ENCODE data around the gene LGALS7B. TPM values are rescaled to one million over a fixed set of nuclear protein-coding genes. Genes with fewer than 3 reads are reported as not detected.
"Not testable (repeated sequence)": the region's sequence is repeated elsewhere in the genome, so short reads cannot be mapped to it uniquely, and the experiment has no call there.

The LGALS7B gene
- total RNA-seq = not detected
- long read RNA-seq = 0 reads

DNA sequence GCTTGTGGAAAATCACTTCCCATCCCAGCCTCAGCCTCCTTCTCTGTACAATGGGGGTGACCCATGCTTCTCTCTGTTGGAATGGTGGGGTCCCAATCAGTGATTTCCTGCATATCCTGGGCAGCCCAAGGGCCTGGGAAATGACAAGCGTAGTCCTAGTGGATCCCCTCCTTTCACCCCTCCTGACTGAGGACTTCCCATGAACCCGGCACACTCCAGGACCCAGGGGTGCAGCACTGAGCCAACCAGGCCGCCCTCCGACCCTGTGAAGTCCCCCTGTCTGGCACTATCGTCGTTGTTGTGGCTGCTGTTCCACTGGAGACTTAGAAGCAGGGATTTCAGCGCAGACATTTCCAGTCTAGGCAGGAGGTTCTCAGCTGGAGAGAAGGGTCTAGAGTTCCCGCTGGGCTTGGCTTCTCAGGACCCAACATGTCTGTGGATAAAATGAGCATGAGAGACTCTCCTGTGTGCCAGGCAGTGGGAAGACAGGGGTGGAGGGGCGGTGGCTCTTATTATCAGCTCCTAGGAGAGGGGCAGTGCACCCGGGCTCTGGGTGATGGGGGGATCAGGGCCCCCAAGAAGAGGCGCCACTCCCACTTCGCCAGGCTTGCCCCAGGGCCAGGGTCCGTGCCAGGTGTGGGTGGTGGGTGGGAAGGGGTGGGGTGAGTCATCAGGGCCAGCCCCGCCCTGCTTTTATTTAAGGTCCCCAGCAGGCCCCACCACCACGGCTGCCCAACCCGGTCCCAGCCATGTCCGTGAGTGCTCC lies at the start of gene LGALS7B:
TSS of gene LGALS7B (plus strand) at position 723 of the 766 bp plus-strand sequence. CDS start at position 750, 27 bp downstream.
- intact Hi-C loops (cut with DNase I) = no loop called here
- no peak for DNase-seq
- no peak for ATAC-seq

DNA sequence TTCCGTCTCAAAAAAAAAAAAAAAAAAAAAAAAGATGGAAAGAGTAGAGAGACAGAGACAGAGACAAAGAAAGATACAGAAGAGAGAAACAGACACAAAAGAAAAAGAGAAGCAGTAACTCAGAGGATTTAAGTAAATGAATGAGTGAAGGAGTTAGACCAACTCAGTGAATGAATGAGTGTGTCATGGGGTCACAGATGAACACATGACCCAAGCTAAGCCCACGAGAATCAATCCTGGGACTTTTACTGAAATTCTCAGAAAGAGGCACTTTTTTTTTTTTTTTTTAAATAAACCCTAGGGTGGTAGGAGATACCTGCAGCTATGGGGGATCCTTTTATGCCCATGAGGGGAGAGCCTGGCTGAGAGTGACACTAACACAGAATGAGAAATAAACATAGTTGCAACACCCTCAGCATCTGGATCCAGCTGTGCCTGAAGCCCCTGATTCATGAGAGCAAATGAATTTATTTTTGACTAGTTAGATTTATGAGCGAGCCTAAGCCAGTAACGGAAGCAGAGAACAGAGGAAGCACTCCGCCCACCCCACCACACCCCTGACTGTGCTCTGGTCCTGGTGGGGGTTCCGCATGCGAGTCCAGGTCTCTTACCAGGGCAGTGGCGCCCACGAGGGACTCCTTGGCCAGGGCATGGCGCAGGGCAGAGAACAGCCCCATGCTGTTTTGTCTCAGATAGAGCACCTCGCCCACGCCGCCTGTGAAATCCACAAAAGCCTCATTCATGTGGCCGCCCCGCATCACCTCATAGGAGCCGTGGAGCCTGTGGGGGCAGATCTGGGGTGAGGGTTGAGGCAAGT lies 49.4 kb upstream of the LGALS7B start:
- ATAC-seq (no peak), DNase-seq (no peak)
- intact Hi-C loops (cut with DNase I) = no loop called here

DNA sequence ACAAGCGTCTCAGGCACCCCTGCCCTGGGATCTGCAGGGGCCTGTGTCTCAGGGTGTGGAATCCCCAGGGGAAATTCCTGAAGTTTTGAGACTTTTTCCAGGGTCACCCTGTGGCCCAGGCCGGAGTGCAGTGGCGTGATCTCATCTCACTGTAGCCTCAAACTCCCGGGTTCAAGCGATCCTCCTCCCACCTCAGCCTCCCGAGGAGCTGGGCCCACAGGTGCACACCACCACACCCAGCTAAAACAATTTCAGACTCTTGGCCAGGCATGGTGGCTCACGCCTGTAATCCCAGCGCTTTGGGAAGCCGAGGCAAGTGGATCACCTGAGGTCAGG lies 48.8 kb upstream of the LGALS7B start:
- no peak for ATAC-seq
- intact Hi-C loops (cut with DNase I) = no loop called here
- DNase-seq = no peak

DNA sequence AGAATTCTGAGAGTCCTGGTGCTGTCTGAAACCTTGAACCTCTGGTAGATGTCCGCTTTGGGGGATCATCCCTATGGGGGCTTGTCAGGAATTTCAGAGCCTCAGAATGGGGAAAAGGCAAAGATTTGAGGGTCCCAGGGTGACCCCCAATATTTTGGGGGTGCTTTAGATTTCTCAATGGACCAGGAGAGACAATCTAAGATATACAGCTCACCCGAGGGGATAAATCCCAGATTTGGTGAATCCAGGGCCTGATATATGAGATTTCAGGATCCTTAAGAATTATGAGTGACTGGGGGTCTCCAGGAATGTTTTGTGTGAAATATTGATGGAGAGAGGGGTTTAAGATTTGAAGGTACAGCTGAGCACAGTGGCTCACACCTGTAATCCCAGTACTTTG lies 48.1 kb upstream of the LGALS7B start:
- DNase-seq = no peak
- intact Hi-C loops (cut with DNase I) = no loop called here
- ATAC-seq = no peak

DNA sequence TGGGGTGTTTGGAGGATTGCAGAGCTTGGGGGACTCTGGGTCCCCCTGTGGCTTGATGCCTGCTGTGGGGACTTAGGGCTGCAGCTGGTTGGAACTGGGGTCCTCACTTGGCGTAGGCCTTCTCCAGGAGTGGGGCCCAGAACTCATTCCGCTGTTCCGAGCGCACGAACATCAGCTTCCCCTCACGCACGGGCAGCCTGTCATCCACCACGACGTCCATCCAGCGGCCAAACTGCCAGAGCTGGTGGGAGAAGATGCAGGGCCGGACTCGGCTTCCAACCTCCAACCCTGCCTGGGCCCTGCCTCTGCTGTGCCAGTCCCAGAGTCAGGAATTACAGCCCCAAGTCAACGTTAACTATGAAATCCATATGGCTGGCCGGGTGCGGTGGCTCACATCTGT lies 47.3 kb upstream of the LGALS7B start:
- intact Hi-C loops (cut with DNase I) = no loop called here
- ATAC-seq (no peak), DNase-seq (no peak)

DNA sequence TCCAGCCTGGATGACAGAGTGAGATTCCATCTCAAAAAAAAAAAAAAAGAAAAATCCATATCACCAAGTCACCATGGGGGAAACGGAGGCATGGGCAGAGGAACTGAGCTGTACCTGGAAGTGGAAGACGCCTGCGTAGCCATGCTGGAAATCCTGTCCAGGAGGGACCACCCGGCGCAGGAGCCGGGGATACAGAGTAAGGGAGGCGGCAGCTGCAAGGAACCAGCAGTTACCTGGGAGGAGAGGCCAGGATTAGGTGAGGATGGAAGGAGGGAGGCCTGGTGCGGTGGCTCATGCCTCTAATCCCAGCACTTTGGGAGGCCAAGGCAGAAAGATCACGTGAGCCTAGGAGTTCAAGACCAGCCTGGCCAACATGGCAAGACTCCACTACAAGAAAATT lies 46.7 kb upstream of the LGALS7B start:
- DNase-seq (no peak), ATAC-seq (no peak)
- intact Hi-C loops (cut with DNase I) = no loop called here

DNA sequence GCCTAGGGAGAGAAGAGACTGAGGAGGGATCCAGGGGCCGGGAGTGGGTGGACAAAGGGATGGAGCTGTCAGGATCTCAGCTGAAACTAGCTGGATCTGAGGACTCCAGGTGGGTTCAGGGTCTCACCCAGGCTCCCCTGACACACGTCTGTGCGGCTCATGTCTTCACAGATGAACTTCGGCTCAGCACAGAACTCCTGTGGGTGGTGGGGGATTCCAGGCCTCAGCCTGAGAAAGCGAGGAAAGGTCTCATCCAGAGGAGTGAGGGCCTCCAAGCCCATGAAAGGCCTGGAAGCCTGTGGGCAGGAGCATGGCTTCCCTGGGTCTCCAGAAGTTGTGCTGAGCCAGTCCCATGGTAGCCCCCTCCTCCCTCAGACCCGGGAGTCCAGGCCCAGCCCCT lies 46.1 kb upstream of the LGALS7B start:
- no peak for DNase-seq
- ATAC-seq = no peak
- intact Hi-C loops (cut with DNase I) = no loop called here

DNA sequence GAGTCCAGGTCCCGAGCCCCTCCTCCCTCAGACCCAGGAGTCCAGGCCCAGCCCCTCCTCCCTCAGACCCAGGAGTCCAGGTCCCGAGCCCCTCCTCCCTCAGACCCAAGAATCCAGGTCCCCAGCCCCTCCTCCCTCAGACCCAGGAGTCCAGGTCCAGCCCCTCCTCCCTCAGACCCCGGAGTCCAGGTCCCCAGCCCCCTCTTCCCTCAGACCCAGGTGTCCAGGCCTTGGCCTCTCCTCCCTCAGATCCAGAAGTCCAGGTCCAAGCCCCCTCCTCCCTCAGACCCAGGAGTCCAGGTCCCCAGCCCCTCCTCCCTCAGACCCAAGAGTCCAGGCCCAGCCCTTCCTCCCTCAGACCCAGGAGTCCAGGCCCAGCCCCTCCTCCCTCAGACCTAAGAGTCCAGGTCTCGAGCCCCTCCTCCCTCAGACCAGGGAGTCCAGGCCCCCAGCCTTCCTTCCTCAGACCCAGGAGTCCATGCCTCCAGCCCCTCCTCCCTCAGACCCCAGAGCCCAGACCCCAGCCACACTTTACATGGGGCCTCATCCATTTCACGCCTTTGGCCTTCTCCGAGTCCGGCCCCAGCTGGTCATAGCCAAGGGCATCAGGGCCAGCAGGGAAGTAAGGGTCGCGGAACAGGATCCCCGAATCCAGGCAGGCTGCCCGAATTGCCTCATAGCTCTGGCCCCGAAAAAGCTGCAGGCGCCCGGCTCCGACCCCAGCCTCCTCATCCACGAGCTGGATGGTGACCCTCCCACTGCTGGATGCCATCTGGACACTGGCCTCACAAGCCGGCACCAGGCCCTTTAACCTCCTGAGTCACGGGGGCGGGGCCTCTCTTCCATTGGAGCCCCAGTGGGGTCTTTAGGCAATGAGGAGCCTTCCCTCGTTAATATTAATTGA lies 45.4 kb upstream of the LGALS7B start:
- DNase-seq (no peak), ATAC-seq (no peak)
- intact Hi-C loops (cut with DNase I) = no loop called here

DNA sequence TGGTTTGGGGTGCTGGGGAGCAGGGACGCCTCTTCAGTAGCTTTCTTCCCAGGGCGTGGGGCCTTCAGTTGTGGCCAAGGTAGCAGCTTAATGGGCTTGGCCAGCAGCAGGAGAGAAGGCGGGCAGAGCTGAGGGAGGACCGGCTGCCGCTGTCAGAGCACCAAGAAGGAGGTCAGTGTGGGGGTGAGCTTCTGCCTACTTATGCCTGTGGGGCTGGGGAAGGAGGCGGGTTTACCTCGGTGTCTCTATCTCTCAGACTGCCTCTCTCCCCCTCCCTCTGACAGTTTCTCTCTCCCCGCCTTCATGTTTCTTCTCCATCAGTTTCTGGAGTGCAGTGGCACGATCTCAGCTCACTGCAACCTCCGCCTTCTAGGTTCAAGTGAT lies 44.7 kb upstream of the LGALS7B start, which contains the start of gene CAPN12:
TSS of gene CAPN12 (minus strand) at position 177 of the 384 bp plus-strand sequence. CDS start 309 bp downstream, outside the sequence.
- intact Hi-C loops (cut with DNase I) = no loop called here
- ATAC-seq = no peak
- DNase-seq = no peak

DNA sequence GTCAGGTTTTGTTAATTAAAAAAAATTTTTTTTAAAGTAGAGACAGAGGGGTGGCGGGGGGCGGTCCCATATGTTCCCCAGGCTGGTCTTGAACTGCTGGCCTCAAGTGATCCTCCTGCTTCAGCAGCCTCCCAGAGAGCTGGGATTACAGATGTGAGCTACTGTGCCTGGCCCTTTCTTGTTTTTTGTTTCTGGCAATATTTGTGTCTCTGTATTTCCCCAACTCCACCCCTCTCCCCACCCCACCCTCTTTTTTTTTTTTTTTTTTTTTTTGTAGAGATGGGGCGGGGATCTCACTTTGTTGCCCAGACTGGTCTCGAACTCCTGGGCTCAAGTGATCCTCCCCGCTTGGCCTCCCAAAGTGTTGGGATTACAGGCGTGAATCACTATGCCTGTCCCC lies 44.1 kb upstream of the LGALS7B start:
- DNase-seq = no peak
- no peak for ATAC-seq
- intact Hi-C loops (cut with DNase I) = no loop called here

DNA sequence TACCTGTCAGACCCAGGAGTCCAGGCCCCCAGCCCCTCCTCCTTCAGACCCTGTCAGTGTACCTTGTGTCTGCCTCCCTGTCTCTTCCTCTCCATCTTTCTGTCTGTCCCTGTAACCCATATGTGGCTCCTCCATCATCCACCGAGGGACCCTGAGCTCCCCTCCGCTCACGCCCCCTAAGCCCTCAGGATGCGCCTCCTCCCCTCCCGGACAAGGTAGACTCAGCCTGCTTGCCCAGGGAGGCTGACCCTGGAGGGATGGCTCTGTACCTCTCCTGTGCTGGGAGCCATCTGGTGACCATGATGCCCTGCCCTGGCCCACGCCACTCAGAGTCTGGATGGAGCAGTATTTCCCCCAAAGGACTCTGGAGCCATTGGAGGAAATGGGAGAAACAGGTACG lies 43.7 kb upstream of the LGALS7B start:
- ATAC-seq (no peak), DNase-seq (no peak)
- intact Hi-C loops (cut with DNase I) = no loop called here

DNA sequence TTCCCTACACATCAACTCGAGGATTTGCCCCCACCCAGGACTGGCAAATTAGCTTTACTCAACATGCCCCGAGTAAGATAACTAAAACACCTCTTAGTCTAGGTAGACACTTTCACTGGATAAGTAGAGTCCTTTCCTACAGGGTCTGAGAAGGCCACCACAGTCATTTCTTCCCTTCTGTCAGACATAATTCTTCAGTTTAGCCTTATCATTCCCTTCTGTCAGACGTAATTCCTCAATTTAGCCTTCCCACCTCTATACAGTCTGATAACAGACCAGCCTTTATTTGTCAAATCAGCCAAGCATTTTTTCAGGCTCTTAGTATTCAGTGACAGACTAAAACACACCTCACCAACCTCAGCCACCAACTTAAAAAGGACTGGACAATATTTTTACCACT lies 35.2 kb upstream of the LGALS7B start:
- intact Hi-C loops (cut with DNase I); ATAC-seq; DNase-seq: not testable (repeated sequence)

DNA sequence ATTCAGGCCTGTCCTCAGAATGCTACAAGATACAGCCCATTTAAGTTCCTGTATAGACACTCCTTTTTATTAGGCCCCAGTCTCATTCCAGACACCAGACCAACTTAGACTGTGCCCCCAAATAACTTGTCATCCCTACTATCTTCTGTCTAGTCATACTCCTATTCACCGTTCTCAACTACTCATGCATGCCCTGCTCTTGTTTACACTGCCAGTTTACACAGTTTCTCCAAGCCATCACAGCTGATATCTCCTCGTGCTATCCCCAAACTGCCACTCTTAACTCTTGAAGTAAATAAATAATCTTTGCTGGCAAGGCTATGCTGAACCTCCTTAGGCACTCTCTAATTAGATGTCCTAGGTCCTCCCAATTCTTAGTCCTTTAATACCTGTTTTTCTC lies 34.8 kb upstream of the LGALS7B start:
- DNase-seq; intact Hi-C loops (cut with DNase I); ATAC-seq: not testable (repeated sequence)

DNA sequence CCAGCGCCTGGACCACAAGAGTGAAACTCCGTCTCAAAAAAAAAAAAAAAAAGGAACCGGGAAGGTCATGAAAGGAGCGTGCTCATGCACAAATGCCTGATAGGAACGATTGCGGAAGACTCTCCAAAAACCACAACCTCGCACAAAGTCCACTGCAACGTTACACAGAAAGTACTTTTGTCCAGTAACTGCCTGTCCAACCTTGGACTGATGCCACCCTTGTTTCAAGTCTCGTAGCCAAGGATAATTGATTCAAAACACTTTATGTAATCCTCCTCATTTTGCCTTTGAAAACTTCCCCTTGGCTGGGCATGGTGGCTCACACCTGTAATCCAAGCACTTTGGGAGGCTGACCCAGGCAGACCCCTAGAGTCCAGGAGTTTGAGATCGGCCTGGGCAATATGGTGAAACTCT lies 29.4 kb upstream of the LGALS7B start:
- DNase-seq (no peak), ATAC-seq (peak in 1 of 2 donors; percentile 23)
- intact Hi-C loops (cut with DNase I) = no loop called here

DNA sequence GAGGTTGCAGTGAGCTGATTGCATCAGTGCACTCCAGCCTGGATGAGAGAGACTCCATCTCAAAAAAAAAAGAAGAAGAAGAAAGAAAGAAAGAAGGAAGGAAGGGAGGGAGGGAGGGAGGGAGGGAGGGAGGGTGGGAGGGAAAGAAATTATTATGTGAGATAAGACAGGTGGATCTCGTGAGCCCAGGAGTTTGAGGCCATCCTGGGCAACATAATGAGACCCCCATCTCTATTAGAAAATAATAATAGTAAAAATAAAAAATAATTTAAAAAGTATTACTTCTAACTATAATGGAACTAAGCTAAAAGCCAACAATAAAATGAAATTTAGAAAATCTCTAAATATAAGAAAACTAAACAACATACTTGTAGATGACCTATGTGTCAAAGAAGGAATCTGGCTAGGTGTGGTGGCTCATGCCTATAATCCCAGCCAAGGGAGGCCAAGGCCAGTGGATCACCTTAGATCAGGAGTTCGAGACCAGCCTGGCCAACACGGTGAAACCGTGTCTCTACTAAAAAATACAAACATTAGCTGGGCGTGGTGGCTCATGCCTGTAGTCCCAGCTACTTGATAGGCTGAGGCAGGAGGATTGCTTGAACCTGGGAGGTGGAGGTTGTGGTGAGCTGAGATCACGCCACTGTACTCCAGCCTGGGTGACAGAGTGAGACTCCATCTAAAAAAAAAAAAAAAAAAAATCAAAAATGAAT lies 28.0 kb upstream of the LGALS7B start:
- ATAC-seq; DNase-seq; intact Hi-C loops (cut with DNase I): not testable (repeated sequence)

DNA sequence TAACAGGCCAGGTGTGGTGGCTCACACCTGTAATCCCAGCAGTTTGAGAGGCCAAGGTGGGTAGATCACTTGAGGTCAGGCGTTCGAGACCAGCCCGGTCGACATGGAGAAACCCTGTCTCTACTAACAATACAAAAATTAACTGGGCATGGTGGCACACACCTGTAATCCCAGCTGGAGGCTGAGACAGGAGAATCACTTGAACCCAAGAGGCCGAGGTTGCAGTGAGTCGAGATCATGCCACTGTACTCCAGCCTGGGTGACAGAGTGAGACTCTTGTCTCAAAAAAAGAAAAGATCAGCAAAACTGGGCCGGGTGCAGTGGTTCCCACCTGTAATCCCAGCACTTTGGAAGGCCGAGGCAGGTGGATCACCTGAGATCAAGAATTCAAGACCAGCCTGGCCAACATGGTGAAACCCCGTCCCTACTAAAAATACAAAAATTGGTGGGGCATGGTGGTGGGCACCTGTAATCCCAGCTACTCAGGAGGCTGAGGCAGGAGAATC lies 27.1 kb upstream of the LGALS7B start:
- DNase-seq; intact Hi-C loops (cut with DNase I); ATAC-seq: not testable (repeated sequence)

DNA sequence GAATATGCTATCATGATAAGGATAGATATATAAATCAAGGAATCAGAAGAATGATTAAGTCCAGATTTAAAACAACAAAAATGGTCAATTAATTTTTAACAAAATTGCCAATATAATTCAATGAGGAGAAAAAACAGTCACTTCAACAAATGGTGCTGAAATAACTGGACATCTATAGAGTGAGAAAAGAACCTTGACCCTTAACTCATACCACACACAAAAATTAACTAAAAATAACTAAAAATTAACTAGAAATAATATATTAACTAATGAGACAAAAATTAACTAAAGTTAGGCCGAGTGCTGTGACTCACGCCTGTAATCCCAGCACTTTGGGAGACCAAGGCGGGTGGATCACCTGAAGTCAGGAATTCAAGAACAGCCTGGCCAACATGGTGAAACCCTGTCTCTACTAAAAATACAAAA lies 25.2 kb upstream of the LGALS7B start:
- ATAC-seq (no peak), DNase-seq (no peak)
- intact Hi-C loops (cut with DNase I) = no loop called here

DNA sequence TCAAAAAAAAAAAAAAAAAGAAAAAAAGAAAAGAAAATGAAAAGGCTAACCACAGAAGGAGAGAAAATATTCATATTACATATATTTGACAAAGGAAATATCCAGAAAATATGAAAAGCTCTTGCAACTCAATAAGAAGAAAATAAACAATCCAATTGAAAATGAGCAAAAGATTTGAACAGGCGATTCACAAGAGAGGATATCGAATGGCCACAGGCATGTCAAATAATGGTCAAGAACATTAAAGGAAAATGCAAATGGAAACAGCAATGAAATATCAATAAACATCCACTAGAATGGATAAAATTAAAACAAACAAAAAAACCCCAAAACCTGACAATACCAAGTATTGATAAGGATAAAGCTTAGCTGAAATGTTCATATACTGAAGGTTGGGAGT lies 23.8 kb upstream of the LGALS7B start:
- DNase-seq = no peak
- ATAC-seq = no peak
- intact Hi-C loops (cut with DNase I) = no loop called here
